Brain pericyte (primary cell): ENCODE data around the gene FAM216A.

Experiments used
- DNase-seq: peaks from one replicate; pipeline ENCODE4 v3.0.0-alpha.2; 2012; ENCODE audit warnings: low read depth, low spot score

The FAM216A gene

DNA sequence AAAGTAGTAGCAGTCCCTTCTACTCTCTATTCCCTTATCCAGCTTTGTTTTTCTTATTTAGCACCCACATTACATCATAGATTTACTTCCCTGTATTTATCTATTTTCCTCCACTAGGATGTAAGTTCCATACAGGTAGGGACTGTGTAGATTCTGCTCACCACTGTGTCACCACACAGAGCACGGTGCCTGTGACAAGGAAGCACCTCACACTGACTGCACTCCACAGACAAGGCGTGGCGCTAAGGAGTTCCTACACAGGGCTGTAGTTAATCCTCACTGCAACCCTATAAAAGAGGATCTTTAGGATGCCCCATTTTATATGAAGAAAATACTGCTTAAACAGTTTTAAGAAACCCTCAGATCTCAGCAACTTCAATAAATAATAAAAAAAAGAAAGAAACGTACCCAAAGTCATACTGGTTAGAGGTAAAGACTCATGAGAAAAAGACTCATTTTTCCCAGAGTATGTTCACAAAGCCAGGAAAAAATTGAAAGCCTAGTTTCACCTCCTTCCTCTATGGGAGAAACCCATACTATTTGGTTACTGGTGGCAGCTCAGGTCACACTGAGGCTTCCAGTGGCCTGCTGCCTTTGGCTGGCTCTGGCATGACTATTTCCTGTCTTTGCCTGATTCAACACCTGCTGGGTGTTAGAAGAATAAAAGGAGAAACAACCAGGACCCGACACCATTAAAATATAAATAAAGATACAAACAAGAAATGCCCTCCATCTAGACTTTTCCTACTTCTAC lies 70.4 kb downstream of the FAM216A start:
- DNase-seq: no peak
